ENCODE measurements around the gene DIAPH1.

DIAPH1 gene

GRCh38 chr5:141490271-141490670 lies 128.5 kb downstream of the DIAPH1 start:
- no peak for DNase-seq (ENCODE audit: low spot score)
- in situ Hi-C loops (cut with MboI; ENCODE audit: low sequenced_read_pairs, unreplicated experiment), result no loop called here
- TF ChIP-seq, protein P1, sequence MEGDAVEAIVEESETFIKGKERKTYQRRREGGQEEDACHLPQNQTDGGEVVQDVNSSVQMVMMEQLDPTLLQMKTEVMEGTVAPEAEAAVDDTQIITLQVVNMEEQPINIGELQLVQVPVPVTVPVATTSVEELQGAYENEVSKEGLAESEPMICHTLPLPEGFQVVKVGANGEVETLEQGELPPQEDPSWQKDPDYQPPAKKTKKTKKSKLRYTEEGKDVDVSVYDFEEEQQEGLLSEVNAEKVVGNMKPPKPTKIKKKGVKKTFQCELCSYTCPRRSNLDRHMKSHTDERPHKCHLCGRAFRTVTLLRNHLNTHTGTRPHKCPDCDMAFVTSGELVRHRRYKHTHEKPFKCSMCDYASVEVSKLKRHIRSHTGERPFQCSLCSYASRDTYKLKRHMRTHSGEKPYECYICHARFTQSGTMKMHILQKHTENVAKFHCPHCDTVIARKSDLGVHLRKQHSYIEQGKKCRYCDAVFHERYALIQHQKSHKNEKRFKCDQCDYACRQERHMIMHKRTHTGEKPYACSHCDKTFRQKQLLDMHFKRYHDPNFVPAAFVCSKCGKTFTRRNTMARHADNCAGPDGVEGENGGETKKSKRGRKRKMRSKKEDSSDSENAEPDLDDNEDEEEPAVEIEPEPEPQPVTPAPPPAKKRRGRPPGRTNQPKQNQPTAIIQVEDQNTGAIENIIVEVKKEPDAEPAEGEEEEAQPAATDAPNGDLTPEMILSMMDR (IDR thresholded peaks at IDR 0.05; ENCODE audit: borderline replicate concordance, control extremely low read depth, extremely low read depth, insufficient read depth, missing control alignments), result no peak

- DNase-seq (ENCODE audit: low spot score), result no peak
- in situ Hi-C loops (cut with MboI; ENCODE audit: low sequenced_read_pairs, unreplicated experiment), result no loop called here
- TF ChIP-seq, protein P1 (IDR thresholded peaks at IDR 0.05; ENCODE audit: borderline replicate concordance, control extremely low read depth, extremely low read depth, insufficient read depth, missing control alignments), result no peak
Observed at GRCh38 chr5:141489841-141490240, 129.0 kb downstream of the DIAPH1 start.

DNA sequence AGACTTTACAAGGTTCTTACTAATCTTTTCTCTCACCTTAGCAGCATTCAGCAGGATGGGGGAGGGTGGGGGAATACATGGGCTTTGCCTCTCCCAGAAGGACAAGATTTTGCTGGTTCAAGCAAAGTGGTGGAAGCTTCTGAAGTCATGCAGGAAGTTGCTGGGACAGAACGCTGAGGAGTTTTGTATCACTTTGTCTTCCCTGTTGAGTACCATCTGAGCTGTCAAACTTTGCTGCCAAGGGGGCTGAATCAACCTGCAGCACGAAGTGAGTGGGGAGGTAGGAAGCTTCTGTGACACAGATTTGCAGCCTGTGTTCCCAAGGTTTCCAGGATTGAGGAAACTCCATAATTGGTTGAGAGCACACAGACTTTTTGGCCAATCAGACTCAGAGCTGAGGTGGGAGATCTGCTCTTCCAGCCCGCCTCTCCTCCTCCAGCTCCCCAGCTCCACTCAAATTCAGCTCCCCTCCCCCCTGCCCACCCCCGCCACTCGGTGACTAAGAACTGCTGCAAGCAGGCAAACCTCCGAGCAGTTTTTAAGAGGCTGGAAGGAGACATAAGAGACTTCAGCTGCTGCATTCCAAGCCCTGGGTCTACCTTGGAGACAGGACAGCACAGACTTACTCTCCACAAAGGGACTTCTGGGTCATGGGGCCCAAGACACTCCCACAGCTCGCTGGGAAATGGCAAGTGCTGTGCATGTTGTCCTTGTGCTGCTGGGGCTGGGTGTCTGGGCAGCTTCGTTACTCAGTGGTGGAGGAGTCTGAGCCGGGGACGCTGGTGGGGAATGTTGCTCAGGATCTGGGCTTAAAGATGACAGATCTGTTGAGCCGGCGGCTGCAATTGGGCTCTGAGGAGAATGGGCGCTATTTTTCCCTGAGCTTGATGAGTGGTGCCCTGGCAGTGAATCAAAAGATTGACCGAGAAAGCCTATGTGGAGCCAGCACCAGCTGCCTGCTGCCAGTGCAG lies 129.9 kb downstream of the DIAPH1 start, which contains the start of gene PCDHGC5:
Gene PCDHGC5 (plus strand): TSS at position 491 of the 971 bp plus-strand sequence. CDS start 160 bp downstream, at position 651.
- in situ Hi-C loops (cut with MboI; ENCODE audit: low sequenced_read_pairs, unreplicated experiment), result no loop called here
- TF ChIP-seq, protein P1 (IDR thresholded peaks at IDR 0.05; ENCODE audit: borderline replicate concordance, control extremely low read depth, extremely low read depth, insufficient read depth, missing control alignments), result no peak
- DNase-seq (ENCODE audit: low spot score), result no peak

DNA sequence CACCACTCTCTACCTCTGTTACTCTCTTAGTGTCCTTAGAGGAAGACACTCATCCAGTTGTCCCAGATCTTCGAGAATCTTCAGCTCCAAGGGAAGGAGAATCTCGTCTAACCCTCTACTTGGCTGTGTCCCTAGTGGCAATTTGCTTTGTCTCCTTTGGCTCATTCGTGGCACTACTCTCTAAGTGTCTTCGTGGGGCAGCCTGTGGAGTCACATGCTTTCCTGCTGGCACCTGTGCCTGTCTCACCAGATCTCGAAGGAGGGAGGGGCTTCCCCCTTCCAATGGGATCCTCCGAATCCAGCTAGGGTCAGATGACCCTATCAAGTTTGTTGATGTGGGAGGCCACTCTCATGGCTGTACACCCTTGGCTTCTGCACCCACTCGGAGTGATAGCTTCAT lies 131.7 kb downstream of the DIAPH1 start:
- no peak for DNase-seq (ENCODE audit: low spot score)
- in situ Hi-C loops (cut with MboI; ENCODE audit: low sequenced_read_pairs, unreplicated experiment), result no loop called here
- TF ChIP-seq, protein P1 (IDR thresholded peaks at IDR 0.05; ENCODE audit: borderline replicate concordance, control extremely low read depth, extremely low read depth, insufficient read depth, missing control alignments), result no peak

GRCh38 chr5:141486091-141486490 lies 132.7 kb downstream of the DIAPH1 start:
- TF ChIP-seq, protein P1 (IDR thresholded peaks at IDR 0.05; ENCODE audit: borderline replicate concordance, control extremely low read depth, extremely low read depth, insufficient read depth, missing control alignments), result no peak
- in situ Hi-C loops (cut with MboI; ENCODE audit: low sequenced_read_pairs, unreplicated experiment), result no loop called here
- DNase-seq (ENCODE audit: low spot score), result no peak

DNA sequence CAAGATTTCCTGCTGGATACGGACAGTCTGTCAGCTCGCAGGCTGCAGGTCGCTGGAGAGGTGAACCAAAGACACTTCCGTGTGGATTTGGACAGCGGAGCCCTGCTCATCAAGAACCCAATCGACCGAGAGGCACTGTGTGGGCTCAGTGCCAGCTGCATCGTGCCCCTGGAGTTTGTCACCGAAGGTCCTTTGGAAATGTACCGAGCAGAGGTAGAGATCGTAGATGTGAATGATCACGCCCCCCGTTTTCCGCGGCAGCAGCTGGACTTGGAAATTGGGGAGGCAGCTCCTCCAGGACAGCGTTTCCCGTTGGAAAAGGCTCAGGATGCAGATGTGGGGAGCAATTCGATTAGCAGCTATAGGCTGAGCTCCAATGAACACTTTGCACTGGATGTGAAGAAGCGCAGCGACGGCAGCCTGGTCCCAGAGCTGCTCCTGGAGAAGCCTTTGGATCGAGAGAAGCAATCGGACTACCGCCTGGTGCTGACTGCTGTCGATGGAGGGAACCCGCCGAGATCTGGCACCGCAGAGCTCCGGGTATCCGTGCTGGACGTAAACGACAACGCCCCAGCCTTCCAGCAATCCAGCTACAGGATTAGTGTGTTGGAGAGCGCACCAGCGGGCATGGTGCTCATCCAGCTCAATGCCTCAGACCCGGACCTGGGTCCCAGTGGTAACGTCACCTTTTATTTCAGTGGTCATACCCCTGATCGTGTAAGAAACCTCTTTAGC lies 133.3 kb downstream of the DIAPH1 start:
- in situ Hi-C loops (cut with MboI; ENCODE audit: low sequenced_read_pairs, unreplicated experiment), result no loop called here
- no peak for DNase-seq (ENCODE audit: low spot score)
- TF ChIP-seq, protein P1 (IDR thresholded peaks at IDR 0.05; ENCODE audit: borderline replicate concordance, control extremely low read depth, extremely low read depth, insufficient read depth, missing control alignments), result no peak
